ENCODE results near the gene VANGL2. TPM values are rescaled to one million over a fixed set of nuclear protein-coding genes. Genes with fewer than 3 reads are reported as not detected.
A peak's percentile ranks its signal among the peaks of the same experiment; 100 is the strongest.

Gene VANGL2
- total RNA-seq, 1 donor from 2014 or later = 25.5 TPM

- no peaks in the 10 kb centered on the region for H3K9me3 ChIP-seq (ENCODE audit: insufficient read depth, low read depth, low read length)
- Mint-ChIP-seq H3K27ac (ENCODE audit: unreplicated experiment) (peak within 1 kb of the TSS; percentile 4), H3K9me3 (ENCODE audit: unreplicated experiment) (no peaks in the 10 kb centered on the region), H3K27me3 (ENCODE audit: low read depth, unreplicated experiment) (peaks cover 10% of the 10 kb centered on the region), H3K36me3 (ENCODE audit: low read depth, unreplicated experiment) (peaks cover 7% of the 10 kb centered on the region), H3K4me3 (ENCODE audit: unreplicated experiment) (peak within 1 kb of the TSS; percentile 40), H3K4me1 (ENCODE audit: low read depth, unreplicated experiment) (peaks cover 6% of the 10 kb centered on the region)
- no peaks in the 10 kb centered on the region for H3K79me2 ChIP-seq (ENCODE audit: insufficient read depth, low read length)
- H2AFZ ChIP-seq (ENCODE audit: low read depth, low read length) = no peak within 1 kb of the TSS
- H3K4me1 ChIP-seq (ENCODE audit: insufficient read depth, low read length) = no peaks in the 10 kb centered on the region
- H4K20me1 ChIP-seq (ENCODE audit: insufficient read depth, low read length) = no peaks in the 10 kb centered on the region
- H3K27me3 ChIP-seq (ENCODE audit: insufficient read depth, low read length) = no peaks in the 10 kb centered on the region
- no peak within 1 kb of the TSS for H3K4me2 ChIP-seq (ENCODE audit: low read length)
- H3K36me3 ChIP-seq (ENCODE audit: insufficient read depth, low read length) = no peaks in the 10 kb centered on the region
- TF ChIP-seq CTCF (IDR thresholded peaks at IDR 0.05; ENCODE audit: insufficient read depth, low read depth, low read length) = no peak
- no peak for TF ChIP-seq EZH2 (IDR thresholded peaks at IDR 0.05; ENCODE audit: insufficient read depth, low read length)
- no peak within 1 kb of the TSS for H3K27ac ChIP-seq (ENCODE audit: low read depth, low read length)
- H3K9ac ChIP-seq (ENCODE audit: low read length) = no peak within 1 kb of the TSS
- no peak within 1 kb of the TSS for H3K4me3 ChIP-seq (ENCODE audit: insufficient read depth, low read depth, low read length)
- DNase-seq (ENCODE audit: low read depth) (no peak), FAIRE-seq (no peak)
Measured at GRCh38 chr1:160366731-160367515, 33.4 kb upstream of the VANGL2 start, which contains the start of gene NHLH1. Gene NHLH1 (plus strand): TSS chr1:160367071. CDS start chr1:160370732, 3,661 bp downstream.

- H3K9me3 ChIP-seq (ENCODE audit: insufficient read depth, low read depth, low read length) = no peaks in the 10 kb centered on the region
- TF ChIP-seq EZH2 (IDR thresholded peaks at IDR 0.05; ENCODE audit: insufficient read depth, low read length) (no peak), CTCF (IDR thresholded peaks at IDR 0.05; ENCODE audit: insufficient read depth, low read depth, low read length) (no peak)
- no peaks in the 10 kb centered on the region for H3K79me2 ChIP-seq (ENCODE audit: insufficient read depth, low read length)
- peaks cover 2% of the 10 kb centered on the region for H3K4me1 Mint-ChIP-seq (ENCODE audit: low read depth, unreplicated experiment)
- H3K27me3 ChIP-seq (ENCODE audit: insufficient read depth, low read length) = no peaks in the 10 kb centered on the region
- H4K20me1 ChIP-seq (ENCODE audit: insufficient read depth, low read length) = no peaks in the 10 kb centered on the region
- H3K4me3 Mint-ChIP-seq (ENCODE audit: unreplicated experiment) = no peak overlapping the region
- H3K4me2 ChIP-seq (ENCODE audit: low read length) = no peak overlapping the region
- H3K9me3 Mint-ChIP-seq (ENCODE audit: unreplicated experiment) = no peaks in the 10 kb centered on the region
- no peak overlapping the region for H3K9ac ChIP-seq (ENCODE audit: low read length)
- FAIRE-seq = no peak
- H3K27ac ChIP-seq (ENCODE audit: low read depth, low read length) = no peak overlapping the region
- H2AFZ ChIP-seq (ENCODE audit: low read depth, low read length) = no peak overlapping the region
- no peak for DNase-seq (ENCODE audit: low read depth)
- no peaks in the 10 kb centered on the region for H3K4me1 ChIP-seq (ENCODE audit: insufficient read depth, low read length)
- no peaks in the 10 kb centered on the region for H3K36me3 ChIP-seq (ENCODE audit: insufficient read depth, low read length)
- H3K27ac Mint-ChIP-seq (ENCODE audit: unreplicated experiment) = no peak overlapping the region
- peaks cover 10% of the 10 kb centered on the region for H3K27me3 Mint-ChIP-seq (ENCODE audit: low read depth, unreplicated experiment)
- peaks cover 4% of the 10 kb centered on the region for H3K36me3 Mint-ChIP-seq (ENCODE audit: low read depth, unreplicated experiment)
- H3K4me3 ChIP-seq (ENCODE audit: insufficient read depth, low read depth, low read length) = no peak overlapping the region
Measured at GRCh38 chr1:160367516-160367900, 32.9 kb upstream of the VANGL2 start.

All from astrocyte (in vitro differentiated cells and primary cell).